GM21526 (cell line): Measurements from ENCODE around the gene PPP1R16B.
"Not testable (repeated sequence)": the region's sequence is repeated elsewhere in the genome, so short reads cannot be mapped to it uniquely, and the experiment has no call there.

Source experiments
- ATAC-seq: cut with Tn5 transposase; IDR thresholded peaks from one replicate; pipeline ENCODE4 v1.9.1; 2021; ENCODE audit warnings: moderate library complexity; ENCODE audit not compliant: unreplicated experiment, low FRiP score

The PPP1R16B gene

DNA sequence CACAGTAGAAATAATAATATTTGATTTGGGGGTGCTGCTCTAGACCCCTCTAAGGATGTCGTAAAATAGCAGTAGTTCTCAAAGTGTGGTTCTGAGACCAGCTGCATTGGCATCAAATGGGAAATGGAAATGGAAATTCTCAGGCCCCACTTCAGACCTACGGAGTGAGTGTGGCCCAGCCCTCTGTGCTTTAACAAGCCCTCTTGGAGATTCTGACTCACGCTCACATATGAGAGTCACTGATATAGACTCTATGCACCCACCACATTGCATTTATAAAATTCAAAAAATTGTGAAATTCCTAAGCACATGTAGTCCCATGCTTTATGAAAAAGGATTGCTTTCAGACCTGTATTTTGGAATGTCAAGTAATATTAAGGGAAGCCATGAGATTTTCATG lies 14.2 kb upstream of the PPP1R16B start:
- ATAC-seq: no peak

- ATAC-seq: no peak
These were observed 13.6 kb upstream of the PPP1R16B start for GRCh38 chr20:38791940-38792339.

DNA sequence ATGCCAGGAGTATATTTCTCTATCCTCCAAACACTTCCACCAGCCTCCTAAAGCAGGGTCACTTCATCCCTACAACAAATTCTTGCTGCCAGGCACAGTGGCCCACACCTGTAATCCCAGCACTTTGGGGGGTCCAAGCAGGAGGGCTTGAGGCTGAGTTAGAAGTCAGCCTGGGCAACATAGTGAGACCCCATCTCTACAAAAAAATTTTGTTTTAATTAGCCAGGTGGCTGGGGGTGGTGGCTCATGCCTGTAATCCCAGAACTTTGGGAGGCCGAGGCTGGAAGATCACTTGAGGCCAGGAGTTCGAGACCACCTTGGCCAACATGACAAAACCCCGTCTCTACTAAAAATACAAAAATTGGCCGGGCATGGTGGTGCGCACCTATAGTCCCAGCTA lies 11.4 kb upstream of the PPP1R16B start:
- not testable (repeated sequence) for ATAC-seq

DNA sequence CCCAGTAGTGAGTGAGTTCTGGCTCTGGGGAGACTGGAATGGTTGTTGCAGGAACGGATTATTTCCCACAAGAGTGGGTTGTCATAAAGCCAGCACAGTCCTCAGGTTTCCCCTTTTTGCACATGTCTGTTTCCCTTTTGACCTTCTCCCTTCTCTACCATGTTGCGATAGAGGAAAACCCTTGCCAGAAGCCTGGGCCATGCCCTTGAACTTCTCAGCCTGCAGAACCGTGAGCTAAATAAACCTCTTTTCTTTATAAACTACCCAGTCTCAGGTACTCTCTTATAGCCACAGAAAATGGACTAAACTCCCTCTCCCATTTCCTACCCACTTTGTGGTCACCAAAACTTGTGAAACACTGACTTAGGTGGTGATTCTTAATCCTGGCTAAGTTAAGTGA lies 7.2 kb upstream of the PPP1R16B start:
- ATAC-seq: no peak

DNA sequence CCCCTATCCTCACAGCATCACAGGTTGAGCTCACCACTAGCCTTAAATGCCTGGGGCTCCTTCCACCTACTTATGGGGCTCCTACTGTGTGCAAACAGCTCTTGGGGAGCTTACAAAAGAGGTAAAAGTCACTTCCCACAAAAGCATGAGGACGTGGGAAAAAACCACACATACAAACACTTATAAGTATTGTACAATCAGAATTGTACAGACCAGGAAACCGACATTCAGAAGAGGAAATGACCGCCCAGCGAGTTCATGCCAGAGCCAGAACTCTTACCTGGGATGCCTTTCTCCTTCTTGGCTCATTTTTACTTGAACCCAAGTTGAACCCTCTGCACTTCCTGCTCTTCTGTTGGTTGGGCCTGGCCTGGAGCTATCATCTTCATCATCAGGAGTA lies 6.3 kb upstream of the PPP1R16B start:
- ATAC-seq: no peak

GRCh38 chr20:38800882-38801281 lies 4.6 kb upstream of the PPP1R16B start:
- no peak for ATAC-seq

- no peak for ATAC-seq
These were observed 1.3 kb upstream of the PPP1R16B start for GRCh38 chr20:38804221-38804620.

DNA sequence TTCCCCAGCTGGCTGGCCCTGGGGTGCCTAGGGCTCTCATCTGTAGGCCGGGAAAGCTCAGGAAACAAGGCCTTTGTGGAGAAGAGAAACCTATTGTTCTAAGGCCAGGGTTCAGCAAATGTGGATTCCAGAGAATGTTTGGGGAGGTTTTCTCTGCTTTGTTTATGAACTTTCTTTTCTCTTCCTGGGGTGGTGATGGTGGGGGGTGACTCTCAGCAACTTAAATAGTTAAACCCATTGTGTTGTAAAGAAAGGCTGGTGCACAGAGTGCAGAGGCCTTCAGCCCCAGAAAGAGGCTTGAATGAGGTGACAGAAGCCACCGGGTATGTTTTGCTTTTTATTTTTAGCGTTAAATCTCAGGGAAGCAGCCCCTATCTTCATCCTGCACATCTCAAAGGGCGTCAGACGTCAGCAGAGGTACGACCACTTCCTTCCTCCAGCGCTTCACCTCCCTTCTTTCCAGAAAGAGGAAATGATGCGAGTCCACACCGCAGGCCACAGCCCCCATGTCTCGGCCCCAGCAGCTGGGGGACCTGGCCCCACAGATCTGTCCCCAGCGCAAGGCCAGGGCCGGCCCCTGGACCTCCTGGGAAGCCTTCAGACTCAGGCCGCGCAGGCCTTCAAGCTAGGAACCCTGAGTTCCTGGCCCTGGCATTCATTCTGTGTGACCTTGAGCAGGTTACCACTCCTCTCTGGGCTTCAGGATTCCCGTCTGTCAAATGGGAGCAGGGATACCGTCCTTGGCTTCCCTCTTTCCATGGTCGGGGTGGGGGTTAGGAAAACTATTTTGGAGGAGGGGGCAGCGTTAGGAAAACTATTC lies 605 bp upstream of the PPP1R16B start:
- ATAC-seq: no peak

DNA sequence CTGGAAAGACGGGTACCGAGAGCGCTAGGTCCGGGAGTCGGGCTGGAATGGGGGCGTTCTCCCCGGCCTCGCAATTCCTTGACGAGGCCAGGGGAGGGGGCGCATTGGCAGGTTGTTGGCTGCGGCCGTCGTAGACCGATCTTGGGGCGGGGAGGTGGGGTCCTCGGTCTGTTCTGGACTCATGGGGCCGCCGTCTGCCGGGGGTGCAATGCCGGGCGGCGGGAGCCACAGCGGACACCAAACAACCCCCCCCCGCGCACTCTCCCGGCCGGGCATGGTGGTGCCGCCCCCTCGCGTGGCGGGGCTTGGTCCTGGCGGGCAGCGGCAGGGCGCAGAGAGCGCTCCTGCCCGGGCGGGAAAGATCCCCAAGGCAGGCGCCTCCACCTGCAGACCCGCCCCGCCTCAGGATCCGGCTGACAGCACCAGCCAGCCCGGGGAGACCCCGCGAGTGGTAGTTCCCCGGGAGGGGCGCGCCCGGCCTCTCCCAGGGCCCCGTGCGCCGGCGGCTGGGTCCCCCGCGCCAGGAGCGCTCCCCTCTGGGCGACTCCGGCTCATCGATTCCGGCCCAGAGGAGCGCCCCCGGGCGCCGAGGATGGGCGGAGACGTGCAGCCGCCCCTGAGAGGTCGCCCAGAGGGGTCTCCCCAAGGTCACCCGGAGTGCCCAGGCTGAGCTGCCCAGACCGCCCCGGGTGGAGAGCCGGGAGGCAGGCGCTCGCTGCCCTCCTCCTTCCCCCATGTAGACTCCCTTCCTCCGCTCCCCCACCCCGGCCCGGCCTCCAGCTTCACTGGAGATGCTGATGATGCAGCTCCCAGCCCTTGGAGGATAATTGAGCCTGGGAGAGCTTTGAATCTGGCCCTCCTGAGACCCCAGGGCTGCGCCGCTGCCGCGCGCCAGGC lies 709 bp downstream of the PPP1R16B start:
- ATAC-seq: no peak

DNA sequence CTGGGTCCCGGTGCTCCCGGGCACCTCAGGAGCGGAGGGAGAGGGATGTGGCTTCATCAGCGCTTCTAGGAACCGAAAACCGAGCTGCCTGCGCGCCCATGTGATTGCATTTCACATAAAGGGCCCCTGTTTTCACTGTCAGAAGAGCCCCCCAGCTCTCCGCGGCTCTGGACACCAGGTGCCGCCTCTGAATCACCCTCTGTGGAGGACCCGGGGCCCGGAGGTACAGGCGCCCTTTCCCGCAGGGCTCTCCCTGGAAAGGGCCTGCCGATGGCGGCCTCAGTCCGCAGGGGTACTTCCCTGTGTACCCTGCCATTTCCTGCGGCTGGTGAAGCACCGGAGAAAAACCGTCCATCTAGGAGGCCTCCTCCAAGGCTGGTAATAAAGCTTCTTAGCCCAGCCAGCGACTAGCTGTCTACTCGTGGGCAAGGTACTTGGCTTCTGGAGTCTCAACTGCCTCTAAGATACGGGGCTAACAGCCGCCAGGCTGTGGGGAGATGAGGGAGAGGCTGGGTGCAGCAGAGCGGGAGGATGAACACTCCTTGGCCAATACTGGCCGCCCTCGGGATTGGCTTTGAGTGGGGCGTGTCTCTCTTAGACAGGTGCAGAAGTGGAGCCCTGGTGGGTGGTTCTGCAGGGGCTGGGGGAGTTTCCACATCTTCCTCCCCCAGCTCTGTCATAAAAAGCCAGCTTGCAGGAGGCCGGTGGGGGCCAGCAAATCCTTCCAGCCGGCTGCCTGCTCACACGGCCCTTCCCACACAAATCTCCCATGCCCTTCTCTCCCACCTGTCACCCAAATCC lies 1.6 kb downstream of the PPP1R16B start:
- ATAC-seq: no peak

- ATAC-seq: no peak
These were observed 4.4 kb downstream of the PPP1R16B start for GRCh38 chr20:38809942-38810341.

DNA sequence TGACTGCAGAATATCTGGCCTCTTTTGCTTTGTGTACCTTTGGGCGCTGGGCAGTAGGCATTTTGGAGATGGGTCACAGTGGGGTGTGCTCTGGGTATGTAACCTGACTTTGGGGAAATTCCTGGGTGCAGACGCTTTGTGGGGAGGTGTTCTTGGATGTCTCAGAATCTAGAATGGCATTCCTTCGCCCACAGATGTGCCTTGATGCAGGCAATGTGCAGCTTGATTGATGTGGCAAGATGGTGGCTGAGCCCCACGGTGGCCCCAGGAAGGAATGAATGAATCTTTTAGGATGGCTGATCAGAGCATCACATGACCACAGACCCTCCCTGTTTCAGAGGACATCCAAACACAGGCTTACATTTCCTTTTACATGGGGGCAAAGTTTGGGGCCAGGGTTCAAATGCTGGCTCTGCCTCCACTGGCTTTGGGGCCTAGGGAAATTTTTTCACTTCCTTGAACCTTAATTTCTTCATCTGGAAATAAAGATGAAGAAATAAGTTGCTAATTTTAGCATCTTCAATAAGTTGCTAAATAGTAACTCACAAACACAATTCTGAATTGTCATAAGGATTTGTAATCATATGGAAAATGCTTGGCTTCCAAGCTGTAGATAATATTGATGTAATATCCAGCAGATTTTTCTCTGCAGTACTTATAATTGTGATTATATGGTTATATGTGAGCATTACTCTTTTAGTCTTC lies 5.6 kb downstream of the PPP1R16B start:
- ATAC-seq: no peak

GRCh38 chr20:38811769-38812168 lies 6.3 kb downstream of the PPP1R16B start:
- no peak for ATAC-seq

DNA sequence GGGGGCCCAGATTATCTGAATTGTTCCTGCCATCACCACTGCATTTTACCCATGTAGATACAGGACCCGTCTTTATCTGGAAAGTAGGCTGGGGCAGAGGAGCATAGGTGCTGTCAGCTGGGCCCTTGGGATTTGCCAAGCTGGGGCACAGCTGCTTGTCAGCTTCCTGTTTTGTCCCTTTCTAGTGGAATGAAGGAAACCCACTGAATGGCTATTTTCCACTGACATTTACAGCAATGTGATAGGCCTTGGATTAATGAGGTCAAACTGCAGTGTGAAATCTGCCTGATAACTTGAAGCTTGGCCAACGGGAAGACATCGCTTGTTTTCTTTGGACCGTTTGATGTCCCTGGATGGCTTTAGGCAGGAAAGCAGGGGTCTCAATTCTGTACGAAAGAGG lies 6.7 kb downstream of the PPP1R16B start:
- no peak for ATAC-seq

DNA sequence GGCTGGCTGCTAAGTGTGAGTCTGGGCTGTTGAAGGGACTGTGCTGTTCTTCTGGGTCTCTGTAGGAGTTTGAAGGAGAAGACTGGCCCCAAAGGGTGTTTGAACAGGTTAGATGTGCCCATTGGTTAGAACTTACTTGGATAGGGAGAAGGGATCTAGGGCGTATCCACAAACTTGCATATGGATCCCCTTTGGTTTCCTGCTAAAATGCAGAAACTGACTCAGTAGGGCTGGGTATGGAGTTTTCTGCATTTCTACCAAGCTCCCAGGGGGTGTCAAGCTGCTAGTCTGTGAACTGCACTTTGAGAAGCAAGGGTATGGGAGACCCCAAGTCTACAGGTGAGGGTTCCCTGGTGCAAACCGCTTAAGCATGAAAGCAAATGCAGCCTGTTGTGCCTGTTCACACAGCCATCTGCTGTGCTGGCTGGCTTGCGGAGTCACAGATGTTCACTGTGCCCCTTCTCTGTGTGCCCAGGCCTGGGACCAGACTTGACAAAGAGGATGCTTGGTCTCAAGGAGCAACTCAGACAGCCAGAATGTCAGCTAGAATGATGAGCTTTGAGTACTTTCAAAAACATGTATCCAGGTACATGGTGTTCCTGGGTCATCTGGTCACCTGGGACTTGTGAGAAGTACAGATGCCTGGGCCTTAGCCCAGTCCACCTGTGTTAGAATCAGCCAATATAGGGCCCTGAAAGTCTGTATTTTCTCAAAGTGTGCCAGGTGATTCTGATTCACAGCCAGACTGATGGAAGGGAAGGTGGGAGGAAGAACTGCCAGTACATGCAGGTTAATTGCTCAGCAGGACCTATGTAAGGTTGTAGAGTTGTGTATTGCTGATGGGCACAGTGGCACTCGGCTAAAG lies 7.4 kb downstream of the PPP1R16B start:
- no peak for ATAC-seq

GRCh38 chr20:38813574-38813962 lies 8.1 kb downstream of the PPP1R16B start:
- not testable (repeated sequence) for ATAC-seq

- ATAC-seq: no peak
These were observed 9.9 kb downstream of the PPP1R16B start for GRCh38 chr20:38815446-38815845.

GRCh38 chr20:38818113-38819065 lies 12.9 kb downstream of the PPP1R16B start:
- ATAC-seq: no peak
